Stimulated activated memory B cell treated with anti-CD40 and anti-IgM and Interleukin-4, amounts not matched to agents 10 μg/mL and 1 μg/mL and 100 μg/mL, for 72 hours (primary cell): ENCODE data around the gene IL15RA.
"Not testable (repeated sequence)": the region's sequence is repeated elsewhere in the genome, so short reads cannot be mapped to it uniquely, and the experiment has no call there.

Source experiments
- ATAC-seq: fragments of 150-1000 bp; cut with Tn5 transposase; 2 replicates; pipeline ENCODE4 v1.10.0; 2021
- H3K27ac Mint-ChIP-seq: one replicate; pipeline ENCODE4 v1.8.0; 2022; ENCODE audit warnings: mild to moderate bottlenecking, mixed read lengths
- H3K27me3 Mint-ChIP-seq: one replicate; pipeline ENCODE4 v1.8.0; 2022; ENCODE audit warnings: mixed read lengths
- H3K36me3 Mint-ChIP-seq: one replicate; pipeline ENCODE4 v1.8.0; 2022; ENCODE audit warnings: mixed read lengths
- H3K4me1 Mint-ChIP-seq: one replicate; pipeline ENCODE4 v1.8.0; 2022; ENCODE audit warnings: mixed read lengths
- H3K4me3 Mint-ChIP-seq: one replicate; pipeline ENCODE4 v1.8.0; 2022; ENCODE audit warnings: mild to moderate bottlenecking, moderate library complexity, mixed read lengths
- H3K9me3 Mint-ChIP-seq: one replicate; pipeline ENCODE4 v1.8.0; 2022; ENCODE audit warnings: mixed read lengths

Gene IL15RA

DNA sequence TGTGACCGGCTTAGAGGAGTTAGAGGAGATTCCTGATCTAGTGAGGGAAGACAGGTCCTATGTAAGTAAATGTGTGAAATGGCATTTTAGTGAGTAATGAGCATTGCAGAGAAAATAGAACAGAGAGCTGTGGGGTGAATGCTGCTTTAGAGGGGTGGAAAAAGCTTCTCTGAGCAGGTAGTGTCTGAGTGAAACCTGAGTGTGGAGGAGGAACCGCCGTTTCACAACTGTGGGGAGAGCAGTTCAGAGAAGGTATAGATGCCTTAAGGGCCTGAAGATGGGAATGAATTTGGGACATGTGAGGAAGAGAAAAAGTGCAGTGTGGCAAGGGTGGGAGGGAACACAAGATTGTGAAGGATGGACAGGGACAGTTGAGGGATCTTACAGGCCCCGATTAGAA lies 65.7 kb downstream of the IL15RA start:
- H3K4me1 Mint-ChIP-seq, result peaks cover 10% of the 10 kb centered on the region
- ATAC-seq, result no peak
- no peaks in the 10 kb centered on the region for H3K9me3 Mint-ChIP-seq
- no peak overlapping the region for H3K4me3 Mint-ChIP-seq
- peaks cover 88% of the 10 kb centered on the region for H3K36me3 Mint-ChIP-seq
- H3K27ac Mint-ChIP-seq, result peak overlapping the region; percentile 4
- H3K27me3 Mint-ChIP-seq, result no peaks in the 10 kb centered on the region

DNA sequence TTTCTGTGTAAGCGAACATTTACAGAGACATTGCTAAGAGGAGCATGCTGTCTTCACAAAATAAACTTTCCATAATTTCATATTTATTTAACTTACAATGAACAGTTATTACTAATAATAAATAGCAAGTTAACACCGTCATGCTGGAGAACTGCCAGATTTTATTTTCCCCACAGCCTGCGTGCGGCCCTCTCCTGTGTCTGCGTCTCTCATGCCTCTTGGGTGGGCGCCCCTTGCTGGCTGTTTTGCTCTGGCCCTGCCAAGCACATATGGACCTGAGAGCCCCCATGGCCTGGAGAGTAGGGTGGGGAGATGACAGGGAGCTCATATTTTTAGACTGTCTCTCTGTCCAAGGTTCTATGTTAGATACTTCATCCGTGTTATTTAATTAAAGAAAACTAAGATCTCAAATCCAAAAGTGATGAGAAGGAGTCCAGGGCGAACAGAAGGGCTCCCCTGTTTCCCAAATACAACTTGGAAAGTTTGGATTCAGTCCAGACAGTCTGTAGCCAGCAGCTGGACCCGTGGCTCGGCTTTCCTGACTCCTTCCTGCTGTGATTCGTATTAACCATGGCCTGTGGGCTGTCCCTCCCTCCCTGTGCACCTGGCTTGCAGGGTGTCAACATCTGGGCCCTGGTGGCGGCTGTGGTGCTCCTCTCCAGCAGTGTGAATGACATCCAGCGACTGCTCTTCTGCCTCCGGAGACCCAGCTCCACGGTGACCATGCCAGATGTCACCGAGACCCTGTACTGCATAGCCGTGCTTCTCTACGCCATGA lies 66.8 kb downstream of the IL15RA start:
- no peaks in the 10 kb centered on the region for H3K9me3 Mint-ChIP-seq
- no peak for ATAC-seq
- H3K36me3 Mint-ChIP-seq, result peaks cover 88% of the 10 kb centered on the region
- no peaks in the 10 kb centered on the region for H3K27me3 Mint-ChIP-seq
- peaks cover 13% of the 10 kb centered on the region for H3K4me1 Mint-ChIP-seq
- H3K27ac Mint-ChIP-seq, result no peak overlapping the region
- no peak overlapping the region for H3K4me3 Mint-ChIP-seq

- Mint-ChIP-seq H3K4me1 (peaks cover 23% of the 10 kb centered on the region), H3K36me3 (peaks cover 81% of the 10 kb centered on the region)
- H3K4me3 Mint-ChIP-seq, H3K27me3 Mint-ChIP-seq, H3K27ac Mint-ChIP-seq, H3K9me3 Mint-ChIP-seq, ATAC-seq: not testable (repeated sequence)
Measured at GRCh38 chr10:5908676-5909075, 68.7 kb downstream of the IL15RA start.

- Mint-ChIP-seq H3K4me1 (peaks cover 22% of the 10 kb centered on the region), H3K9me3 (no peaks in the 10 kb centered on the region), H3K27me3 (no peaks in the 10 kb centered on the region), H3K36me3 (peaks cover 67% of the 10 kb centered on the region), H3K27ac (no peak overlapping the region), H3K4me3 (no peak overlapping the region)
- no peak for ATAC-seq
Measured at GRCh38 chr10:5906651-5907050, 70.7 kb downstream of the IL15RA start.

- Mint-ChIP-seq H3K9me3 (no peaks in the 10 kb centered on the region), H3K36me3 (peaks cover 61% of the 10 kb centered on the region), H3K27me3 (no peaks in the 10 kb centered on the region), H3K27ac (no peak overlapping the region), H3K4me1 (peaks cover 19% of the 10 kb centered on the region), H3K4me3 (no peak overlapping the region)
- no peak for ATAC-seq
Measured at GRCh38 chr10:5905854-5906507, 71.4 kb downstream of the IL15RA start.

DNA sequence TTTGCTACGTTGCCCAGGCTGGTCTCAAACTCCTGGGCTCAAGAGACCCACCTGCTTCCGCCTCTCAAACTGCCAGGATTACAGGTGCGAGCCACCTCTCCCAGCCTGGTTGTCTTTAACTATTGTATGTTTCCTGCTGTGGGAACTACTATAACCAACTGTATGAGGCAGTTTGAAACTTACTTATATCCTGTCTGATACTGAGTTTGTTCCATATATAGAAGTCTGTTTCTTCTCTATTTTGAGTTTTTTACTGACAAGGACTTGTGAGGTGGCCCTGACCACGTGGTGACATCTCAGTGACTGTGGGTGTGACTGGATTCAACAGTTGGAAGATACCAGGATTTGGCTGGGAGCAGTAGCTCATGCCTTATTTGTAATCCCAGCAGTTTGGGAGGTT lies 73.1 kb downstream of the IL15RA start:
- Mint-ChIP-seq H3K4me3 (peak overlapping the region; percentile 22), H3K27me3 (no peaks in the 10 kb centered on the region), H3K4me1 (peaks cover 23% of the 10 kb centered on the region), H3K27ac (peak overlapping the region; percentile 53), H3K9me3 (no peaks in the 10 kb centered on the region), H3K36me3 (peaks cover 48% of the 10 kb centered on the region)
- peak; percentile 76 for ATAC-seq

- no peaks in the 10 kb centered on the region for H3K9me3 Mint-ChIP-seq
- peaks cover 48% of the 10 kb centered on the region for H3K36me3 Mint-ChIP-seq
- H3K4me3 Mint-ChIP-seq, result no peak overlapping the region
- no peaks in the 10 kb centered on the region for H3K27me3 Mint-ChIP-seq
- peaks cover 26% of the 10 kb centered on the region for H3K4me1 Mint-ChIP-seq
- H3K27ac Mint-ChIP-seq, result peak overlapping the region; percentile 53
- ATAC-seq, result no peak
Measured at GRCh38 chr10:5903563-5903962, 73.8 kb downstream of the IL15RA start.

DNA sequence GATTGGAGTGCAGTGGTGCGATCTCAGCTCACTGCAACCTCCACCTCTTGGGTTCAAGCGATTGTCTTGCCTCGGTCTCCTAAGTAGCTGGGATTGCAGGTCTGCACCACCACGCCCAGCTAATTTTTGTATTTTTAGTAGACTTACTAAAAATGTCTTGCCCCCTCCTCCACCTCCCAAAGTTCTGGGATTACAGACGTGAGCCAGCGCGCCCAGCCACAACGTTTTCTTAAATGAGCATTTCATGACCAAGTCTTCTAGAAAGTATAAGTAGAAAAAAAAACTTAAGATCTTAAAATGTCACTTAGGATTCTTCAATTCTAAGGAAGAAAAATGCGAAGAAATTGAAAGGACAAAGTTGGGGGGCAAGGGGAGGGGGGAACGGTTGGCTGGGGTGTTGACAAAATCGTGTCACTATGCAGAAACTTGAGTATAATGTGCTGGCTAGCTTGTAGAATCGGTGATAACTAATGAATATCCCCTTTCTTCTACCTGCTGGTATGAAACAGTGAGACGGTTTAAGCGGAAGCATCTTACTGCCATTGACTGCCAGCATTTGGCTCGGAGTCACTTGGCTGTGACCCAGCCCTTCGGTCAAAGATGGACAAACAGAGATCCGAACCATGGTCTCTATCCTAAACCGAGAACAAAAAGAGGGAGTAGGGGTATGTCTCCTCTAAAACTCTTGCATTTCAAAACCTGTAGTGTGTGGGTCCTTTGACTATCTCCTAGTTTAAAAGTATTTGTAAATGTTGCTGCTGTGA lies 74.7 kb downstream of the IL15RA start:
- H3K27me3 Mint-ChIP-seq, result no peaks in the 10 kb centered on the region
- no peak for ATAC-seq
- H3K9me3 Mint-ChIP-seq, result no peaks in the 10 kb centered on the region
- H3K4me1 Mint-ChIP-seq, result peaks cover 26% of the 10 kb centered on the region
- no peak overlapping the region for H3K27ac Mint-ChIP-seq
- peaks cover 48% of the 10 kb centered on the region for H3K36me3 Mint-ChIP-seq
- no peak overlapping the region for H3K4me3 Mint-ChIP-seq
